Measurements from ENCODE around the gene EBNA1BP2. TPM values are rescaled to one million over a fixed set of nuclear protein-coding genes. Genes with fewer than 3 reads are reported as not detected.
A peak's percentile ranks its signal among the peaks of the same experiment; 100 is the strongest.

Gene EBNA1BP2
- total RNA-seq, 1 experiment from 2014 or later: 169 TPM

GRCh38 chr1:43144237-43144636 lies 27.9 kb downstream of the EBNA1BP2 start:
- H3K36me3 ChIP-seq (ENCODE audit: insufficient read depth, low read length, poor library complexity, severe bottlenecking): no peaks in the 10 kb centered on the region
- DNase-seq (ENCODE audit: low spot score): no peak
- H3K9me3 ChIP-seq (ENCODE audit: low read depth, low read length, poor library complexity, severe bottlenecking): peaks cover 8% of the 10 kb centered on the region
- intact Hi-C loops (cut with micrococcal nuclease; ENCODE audit: unreplicated experiment): no loop called here
- peaks cover 9% of the 10 kb centered on the region for H3K4me1 ChIP-seq (ENCODE audit: insufficient read depth, low read length, poor library complexity, severe bottlenecking)
- POLR2A ChIA-PET (ENCODE audit: low non-redundant PET): no interaction called here
- no TSS peak for BruUV-seq (replicated peaks)
- TF ChIP-seq EZH2 (IDR thresholded peaks at IDR 0.05; ENCODE audit: borderline replicate concordance, low read depth, low read length, poor library complexity, severe bottlenecking): no peak
- TF ChIP-seq, protein P1, sequence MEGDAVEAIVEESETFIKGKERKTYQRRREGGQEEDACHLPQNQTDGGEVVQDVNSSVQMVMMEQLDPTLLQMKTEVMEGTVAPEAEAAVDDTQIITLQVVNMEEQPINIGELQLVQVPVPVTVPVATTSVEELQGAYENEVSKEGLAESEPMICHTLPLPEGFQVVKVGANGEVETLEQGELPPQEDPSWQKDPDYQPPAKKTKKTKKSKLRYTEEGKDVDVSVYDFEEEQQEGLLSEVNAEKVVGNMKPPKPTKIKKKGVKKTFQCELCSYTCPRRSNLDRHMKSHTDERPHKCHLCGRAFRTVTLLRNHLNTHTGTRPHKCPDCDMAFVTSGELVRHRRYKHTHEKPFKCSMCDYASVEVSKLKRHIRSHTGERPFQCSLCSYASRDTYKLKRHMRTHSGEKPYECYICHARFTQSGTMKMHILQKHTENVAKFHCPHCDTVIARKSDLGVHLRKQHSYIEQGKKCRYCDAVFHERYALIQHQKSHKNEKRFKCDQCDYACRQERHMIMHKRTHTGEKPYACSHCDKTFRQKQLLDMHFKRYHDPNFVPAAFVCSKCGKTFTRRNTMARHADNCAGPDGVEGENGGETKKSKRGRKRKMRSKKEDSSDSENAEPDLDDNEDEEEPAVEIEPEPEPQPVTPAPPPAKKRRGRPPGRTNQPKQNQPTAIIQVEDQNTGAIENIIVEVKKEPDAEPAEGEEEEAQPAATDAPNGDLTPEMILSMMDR (conservative IDR thresholded peaks at IDR 0.05; ENCODE audit: low read depth, low read length): no peak
- H3K27me3 ChIP-seq (replicated peaks; ENCODE audit: insufficient read depth, low read depth, low read length, poor library complexity): no peaks in the 10 kb centered on the region
- H3K4me3 ChIP-seq (ENCODE audit: low read depth, low read length, poor library complexity, severe bottlenecking): no peak overlapping the region
- CTCF ChIA-PET: no interaction called here
- no peak overlapping the region for H3K27ac ChIP-seq (ENCODE audit: low read depth, low read length, poor library complexity, severe bottlenecking)

DNA sequence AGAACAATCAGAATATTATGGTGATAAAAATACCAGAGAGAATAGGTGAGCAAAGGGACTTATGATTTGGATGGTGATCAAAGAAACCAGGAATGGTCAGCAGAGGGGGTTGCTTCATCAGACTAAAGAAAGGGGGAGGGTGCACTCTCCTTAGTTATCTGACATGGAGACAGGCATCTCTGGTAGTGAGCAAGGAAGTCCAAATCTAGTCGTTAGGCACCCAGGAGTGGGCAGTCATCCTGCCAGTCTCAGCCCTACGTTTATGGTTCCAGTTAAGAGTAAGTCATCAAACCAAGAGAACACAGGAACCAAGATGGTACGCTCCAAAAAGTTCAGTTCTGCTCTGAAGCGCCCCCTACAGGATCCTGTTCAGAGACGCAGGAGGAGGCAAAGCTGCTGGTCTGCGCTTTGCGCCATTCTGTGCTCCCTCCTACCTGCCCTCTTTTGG lies 28.6 kb downstream of the EBNA1BP2 start:
- DNase-seq (ENCODE audit: low spot score): peak; percentile 43
- TF ChIP-seq, protein P1 (conservative IDR thresholded peaks at IDR 0.05; ENCODE audit: low read depth, low read length): peak; percentile 61
- no peak for TF ChIP-seq EZH2 (IDR thresholded peaks at IDR 0.05; ENCODE audit: borderline replicate concordance, low read depth, low read length, poor library complexity, severe bottlenecking)
- Histone ChIP-seq H3K36me3 (ENCODE audit: insufficient read depth, low read length, poor library complexity, severe bottlenecking) (no peaks in the 10 kb centered on the region), H3K27me3 (replicated peaks; ENCODE audit: insufficient read depth, low read depth, low read length, poor library complexity) (no peaks in the 10 kb centered on the region), H3K4me1 (ENCODE audit: insufficient read depth, low read length, poor library complexity, severe bottlenecking) (peaks cover 9% of the 10 kb centered on the region), H3K9me3 (ENCODE audit: low read depth, low read length, poor library complexity, severe bottlenecking) (peaks cover 8% of the 10 kb centered on the region), H3K4me3 (ENCODE audit: low read depth, low read length, poor library complexity, severe bottlenecking) (no peak overlapping the region), H3K27ac (ENCODE audit: low read depth, low read length, poor library complexity, severe bottlenecking) (no peak overlapping the region)
- no TSS peak for BruUV-seq (replicated peaks)
- ChIA-PET POLR2A (ENCODE audit: low non-redundant PET) (no interaction called here), CTCF (no interaction called here)
- intact Hi-C loops (cut with micrococcal nuclease; ENCODE audit: unreplicated experiment): no loop called here

- H3K27ac ChIP-seq (ENCODE audit: low read depth, low read length, poor library complexity, severe bottlenecking): no peak overlapping the region
- ChIA-PET POLR2A (ENCODE audit: low non-redundant PET) (no interaction called here), CTCF (no interaction called here)
- H3K9me3 ChIP-seq (ENCODE audit: low read depth, low read length, poor library complexity, severe bottlenecking): peaks cover 8% of the 10 kb centered on the region
- H3K27me3 ChIP-seq (replicated peaks; ENCODE audit: insufficient read depth, low read depth, low read length, poor library complexity): no peaks in the 10 kb centered on the region
- no peaks in the 10 kb centered on the region for H3K36me3 ChIP-seq (ENCODE audit: insufficient read depth, low read length, poor library complexity, severe bottlenecking)
- no peak overlapping the region for H3K4me3 ChIP-seq (ENCODE audit: low read depth, low read length, poor library complexity, severe bottlenecking)
- no peak for DNase-seq (ENCODE audit: low spot score)
- TF ChIP-seq, protein P1 (conservative IDR thresholded peaks at IDR 0.05; ENCODE audit: low read depth, low read length): no peak
- no peak for TF ChIP-seq EZH2 (IDR thresholded peaks at IDR 0.05; ENCODE audit: borderline replicate concordance, low read depth, low read length, poor library complexity, severe bottlenecking)
- intact Hi-C loops (cut with micrococcal nuclease; ENCODE audit: unreplicated experiment): no loop called here
- no TSS peak for BruUV-seq (replicated peaks)
- no peaks in the 10 kb centered on the region for H3K4me1 ChIP-seq (ENCODE audit: insufficient read depth, low read length, poor library complexity, severe bottlenecking)
Measured at GRCh38 chr1:43140583-43140982, 31.5 kb downstream of the EBNA1BP2 start.

Measured in A673 (cell line).